AG04449 (cell line): ENCODE results near the gene BICD2.

Source experiments
- CTCF ChIA-PET: fragments of 350-600 bp; formaldehyde crosslinking; extraction: SDS; loops from one replicate; lab custom pipeline; 2021; ENCODE audit warnings: antibody characterized with exemption; lab: Yijun Ruan, JAX
- POLR2A ChIA-PET: fragments of 400-600, 350-600 bp; formaldehyde crosslinking; extraction: SDS; loops from one replicate; lab custom pipeline; 2020; ENCODE audit warnings: antibody characterized with exemption, inconsistent platforms; lab: Yijun Ruan, JAX
- DNase-seq: peaks from one replicate; pipeline ENCODE4 v3.0.0-alpha.2; 2010; ENCODE audit warnings: low read depth, low spot score
- H3K4me3 ChIP-seq: 2 replicates; pipeline ENCODE4 v1.5.1; 2011; ENCODE audit warnings: low read depth, mild to moderate bottlenecking, control low read depth, low read length
- TF ChIP-seq, protein P1 (sequence below): IDR thresholded peaks from one replicate; pipeline ENCODE4 v1.5.1; 2011; ENCODE audit warnings: mild to moderate bottlenecking, moderate library complexity, low read length, control low read depth, inconsistent platforms; ENCODE audit not compliant: insufficient read depth; ENCODE audit errors: missing control alignments

BICD2 gene

DNA sequence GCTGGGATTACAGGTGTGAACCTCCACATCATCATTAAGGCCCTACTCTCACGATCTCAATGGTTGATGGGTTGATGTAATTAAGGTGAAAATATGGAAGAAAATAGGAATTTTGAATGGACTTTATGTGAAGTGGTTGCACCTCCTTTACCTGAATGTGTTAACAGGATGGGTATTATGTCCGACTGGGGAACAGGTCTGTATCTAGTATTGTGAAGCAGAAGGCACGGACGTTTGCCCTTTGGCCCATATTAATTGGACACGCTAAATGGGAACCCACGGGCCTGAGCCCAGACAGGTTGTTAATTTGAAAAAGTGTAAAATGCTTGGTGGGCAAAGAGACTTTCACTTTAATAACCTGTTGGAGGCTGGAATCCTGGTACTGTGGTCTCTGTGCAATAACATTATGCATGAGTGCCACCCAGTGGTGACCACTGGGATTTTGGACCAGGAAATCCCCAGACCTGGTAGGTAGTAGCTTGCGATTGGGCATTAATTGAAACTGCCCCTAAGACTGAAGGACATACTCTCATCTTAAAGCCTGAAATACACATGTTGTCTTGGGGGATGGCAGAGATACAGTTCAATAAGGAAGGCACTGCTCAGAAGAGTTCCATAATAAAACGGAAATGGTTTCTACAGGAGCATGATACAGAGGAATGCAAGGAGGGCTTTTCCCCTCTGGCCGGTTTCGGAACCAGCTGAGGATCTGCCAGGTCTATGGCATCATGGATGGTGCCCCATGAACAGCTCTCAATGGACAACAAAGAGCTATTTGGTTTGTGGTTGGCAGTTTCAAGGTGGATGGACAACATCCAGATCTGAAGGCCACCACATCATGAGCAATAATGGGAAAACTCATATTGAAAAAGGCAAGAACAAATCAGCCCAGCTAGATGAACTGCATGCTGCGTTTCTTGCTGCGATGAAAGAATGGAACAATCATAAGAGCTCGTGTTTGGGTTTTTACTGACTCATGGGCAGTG lies 26.2 kb upstream of the BICD2 start:
- H3K4me3 ChIP-seq = no peak overlapping the region
- ChIA-PET POLR2A (no interaction called here), CTCF (interaction anchor here (0.7 to 11.5 kb wide), 37 partner anchors 9 to 652 kb away, joined by 3 to 271 read pairs (median 5); partner anchors contain the start of genes BICD2, CENPP and IPPK)
- DNase-seq = peak; percentile 16
- TF ChIP-seq, protein P1, sequence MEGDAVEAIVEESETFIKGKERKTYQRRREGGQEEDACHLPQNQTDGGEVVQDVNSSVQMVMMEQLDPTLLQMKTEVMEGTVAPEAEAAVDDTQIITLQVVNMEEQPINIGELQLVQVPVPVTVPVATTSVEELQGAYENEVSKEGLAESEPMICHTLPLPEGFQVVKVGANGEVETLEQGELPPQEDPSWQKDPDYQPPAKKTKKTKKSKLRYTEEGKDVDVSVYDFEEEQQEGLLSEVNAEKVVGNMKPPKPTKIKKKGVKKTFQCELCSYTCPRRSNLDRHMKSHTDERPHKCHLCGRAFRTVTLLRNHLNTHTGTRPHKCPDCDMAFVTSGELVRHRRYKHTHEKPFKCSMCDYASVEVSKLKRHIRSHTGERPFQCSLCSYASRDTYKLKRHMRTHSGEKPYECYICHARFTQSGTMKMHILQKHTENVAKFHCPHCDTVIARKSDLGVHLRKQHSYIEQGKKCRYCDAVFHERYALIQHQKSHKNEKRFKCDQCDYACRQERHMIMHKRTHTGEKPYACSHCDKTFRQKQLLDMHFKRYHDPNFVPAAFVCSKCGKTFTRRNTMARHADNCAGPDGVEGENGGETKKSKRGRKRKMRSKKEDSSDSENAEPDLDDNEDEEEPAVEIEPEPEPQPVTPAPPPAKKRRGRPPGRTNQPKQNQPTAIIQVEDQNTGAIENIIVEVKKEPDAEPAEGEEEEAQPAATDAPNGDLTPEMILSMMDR = peak; percentile 76

DNA sequence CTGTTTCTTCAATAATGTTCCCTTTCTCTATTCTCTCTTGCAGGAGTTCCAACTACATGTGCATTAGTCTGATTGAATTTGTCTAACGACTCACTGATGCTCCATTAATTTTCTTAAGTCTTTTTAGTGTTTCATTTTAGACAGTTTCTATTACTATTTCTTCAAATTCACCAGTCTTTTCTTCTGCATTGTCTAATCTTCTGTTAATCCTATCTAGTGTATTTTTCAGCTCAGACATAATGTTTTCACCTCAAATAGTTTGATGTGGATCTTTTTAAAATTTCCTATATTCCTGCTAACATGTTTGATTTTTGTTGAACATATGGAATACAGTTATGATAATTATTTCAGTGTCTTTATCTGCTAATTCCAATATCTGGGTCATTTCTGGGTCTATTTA lies 21.7 kb upstream of the BICD2 start:
- no peak for DNase-seq
- CTCF ChIA-PET = interaction anchor here (1.0 to 11.5 kb wide), 6 partner anchors 11 to 647 kb away, joined by 3 to 271 read pairs (median 4); no protein-coding TSS in a partner anchor
- POLR2A ChIA-PET = no interaction called here
- no peak overlapping the region for H3K4me3 ChIP-seq
- TF ChIP-seq, protein P1 = no peak

DNA sequence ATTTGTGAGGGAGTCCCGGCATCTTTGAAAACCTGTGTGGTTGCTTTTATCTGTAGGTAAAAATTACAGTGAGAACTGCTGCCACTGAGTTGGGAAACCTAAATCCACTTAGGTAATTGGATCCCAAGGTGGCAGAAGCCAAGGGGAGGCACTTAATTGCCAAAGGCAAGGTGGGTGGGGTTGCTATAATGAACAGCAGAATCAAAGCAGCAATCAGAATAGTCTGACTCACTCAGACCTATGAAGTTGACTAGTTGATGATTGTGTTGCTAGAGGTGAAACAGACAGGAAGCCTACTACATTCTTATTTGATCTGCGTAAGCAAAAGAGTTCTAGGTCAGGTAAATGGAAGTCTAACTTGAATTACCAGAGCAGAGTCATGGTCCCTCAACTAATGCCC lies 17.3 kb upstream of the BICD2 start:
- no peak for DNase-seq
- CTCF ChIA-PET = no interaction called here
- TF ChIP-seq, protein P1 = no peak
- POLR2A ChIA-PET = no interaction called here
- H3K4me3 ChIP-seq = no peak overlapping the region

DNA sequence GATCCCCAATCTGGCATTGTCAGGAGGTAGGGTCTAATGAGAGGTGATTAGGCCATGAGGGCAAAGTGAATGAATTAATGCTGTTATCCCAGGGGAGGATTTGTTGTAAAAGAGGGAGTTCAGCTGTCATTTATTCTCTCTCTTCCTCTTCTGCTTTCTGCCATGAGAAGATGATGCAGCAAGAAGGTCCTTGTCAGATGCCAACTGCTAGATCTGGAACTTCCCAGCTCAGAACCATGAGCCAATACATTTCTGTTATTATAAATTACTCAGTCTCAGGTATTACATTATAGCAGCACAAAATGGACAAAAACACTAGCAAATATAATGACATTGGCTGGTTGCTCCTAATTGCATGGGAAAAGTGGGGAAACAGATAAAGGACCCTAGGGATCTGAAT lies 15.6 kb upstream of the BICD2 start:
- H3K4me3 ChIP-seq = no peak overlapping the region
- POLR2A ChIA-PET = no interaction called here
- no peak for DNase-seq
- TF ChIP-seq, protein P1 = no peak
- CTCF ChIA-PET = interaction anchor here (1.0 to 3.6 kb wide), 2 partner anchors 9 to 11 kb away, joined by 3 to 22 read pairs; no protein-coding TSS in a partner anchor

DNA sequence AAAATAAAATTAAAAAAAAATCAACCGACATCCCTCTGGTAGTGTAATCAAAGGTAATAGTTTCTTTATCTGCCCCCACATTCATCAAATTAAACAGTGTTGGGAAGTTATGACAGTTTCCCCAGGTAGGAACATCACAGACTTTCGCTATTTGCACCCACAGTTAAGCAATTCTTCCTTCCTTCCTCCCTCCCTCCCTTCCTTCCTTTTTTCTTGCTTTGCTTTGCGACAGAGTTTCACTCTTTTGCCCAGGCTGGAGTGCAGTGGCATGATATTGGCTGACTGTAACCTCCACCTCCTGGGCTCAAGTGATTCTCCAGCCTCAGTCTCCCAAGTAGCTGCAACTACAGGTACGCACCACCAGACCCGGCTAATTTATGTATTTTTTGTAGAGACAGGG lies 10.8 kb upstream of the BICD2 start:
- TF ChIP-seq, protein P1 = no peak
- no peak overlapping the region for H3K4me3 ChIP-seq
- DNase-seq = no peak
- CTCF ChIA-PET = interaction anchor here (1.6 to 4.1 kb wide), 5 partner anchors 10 to 59 kb away, joined by 4 to 16 read pairs (median 9); no protein-coding TSS in a partner anchor
- POLR2A ChIA-PET = no interaction called here

DNA sequence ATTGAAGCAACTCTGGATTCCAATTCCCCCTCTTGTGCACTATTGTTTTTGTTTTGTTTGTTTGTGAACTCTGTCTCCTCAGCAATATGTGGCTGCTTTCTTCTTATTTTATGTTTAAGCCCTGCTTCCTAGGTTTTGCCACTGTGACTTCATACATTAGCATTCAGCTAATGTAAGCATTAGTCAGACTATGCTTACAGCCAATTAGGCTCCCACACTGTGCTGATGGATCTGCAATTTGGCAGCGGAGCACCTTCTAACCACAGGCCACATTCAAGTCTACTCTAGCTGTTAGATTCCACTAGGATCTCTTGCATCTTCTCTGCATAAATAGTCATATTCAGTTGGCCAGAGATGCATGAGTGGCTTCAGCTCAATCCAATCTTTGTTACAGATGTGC lies 9.6 kb upstream of the BICD2 start:
- TF ChIP-seq, protein P1 = no peak
- no peak overlapping the region for H3K4me3 ChIP-seq
- CTCF ChIA-PET = interaction anchor here (0.6 to 4.1 kb wide), 9 partner anchors 9 to 57 kb away, joined by 3 to 16 read pairs (median 4); no protein-coding TSS in a partner anchor
- POLR2A ChIA-PET = no interaction called here
- DNase-seq = peak; percentile 95
